NCI-H446 treated with DMSO at 0.1 percent for 48 hours (cell line): ENCODE data around the gene DOCK11.

Source experiments
- DNase-seq: peaks from one replicate; lab custom pipeline; 2025; lab: John Stamatoyannopoulos, UW

DOCK11 gene

GRCh38 chrX:118630848-118631247 is 135.2 kb downstream of the DOCK11 start:
- no peak for DNase-seq

DNA sequence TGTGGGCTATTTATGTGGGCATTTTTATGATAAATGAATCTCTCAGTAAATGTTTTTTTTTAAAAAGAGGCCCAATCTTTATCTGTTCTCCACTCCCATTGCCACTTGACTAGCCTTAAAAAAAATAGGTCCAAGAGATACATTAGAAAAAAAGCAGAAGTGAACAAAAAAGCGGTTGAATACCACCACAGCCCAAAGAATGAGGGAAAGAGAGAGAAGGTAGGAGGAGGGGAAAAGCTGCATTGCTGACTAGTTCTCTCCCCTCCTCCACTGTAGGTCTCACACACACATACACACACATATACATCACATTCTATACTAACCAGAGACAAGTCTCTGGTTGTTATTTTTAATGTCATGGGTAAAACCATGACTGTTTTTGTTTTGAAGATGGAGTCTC is 136.0 kb downstream of the DOCK11 start:
- DNase-seq: no peak

GRCh38 chrX:118632862-118633261 is 137.2 kb downstream of the DOCK11 start:
- no peak for DNase-seq

GRCh38 chrX:118633530-118633929 is 137.9 kb downstream of the DOCK11 start:
- DNase-seq: no peak

DNA sequence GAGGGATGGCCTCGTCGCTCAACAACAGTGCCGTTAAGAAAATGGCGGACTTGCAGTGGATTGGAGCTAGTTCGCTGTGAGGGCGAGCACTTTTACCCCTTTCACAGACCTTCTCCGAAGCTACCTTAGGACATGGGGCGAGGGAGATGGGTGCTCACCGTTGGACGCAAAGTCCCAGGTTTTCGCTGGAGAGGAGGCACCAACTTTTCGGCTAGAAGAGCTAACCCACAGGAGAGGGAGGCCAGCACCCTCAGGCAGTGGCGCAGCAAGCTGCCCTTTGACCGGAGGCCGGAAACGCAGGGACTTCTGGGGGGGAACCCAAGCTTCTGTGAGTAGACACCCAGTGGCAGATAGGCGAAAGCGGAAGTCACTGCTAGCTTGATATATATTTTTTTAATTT is 138.7 kb downstream of the DOCK11 start:
- no peak for DNase-seq

DNA sequence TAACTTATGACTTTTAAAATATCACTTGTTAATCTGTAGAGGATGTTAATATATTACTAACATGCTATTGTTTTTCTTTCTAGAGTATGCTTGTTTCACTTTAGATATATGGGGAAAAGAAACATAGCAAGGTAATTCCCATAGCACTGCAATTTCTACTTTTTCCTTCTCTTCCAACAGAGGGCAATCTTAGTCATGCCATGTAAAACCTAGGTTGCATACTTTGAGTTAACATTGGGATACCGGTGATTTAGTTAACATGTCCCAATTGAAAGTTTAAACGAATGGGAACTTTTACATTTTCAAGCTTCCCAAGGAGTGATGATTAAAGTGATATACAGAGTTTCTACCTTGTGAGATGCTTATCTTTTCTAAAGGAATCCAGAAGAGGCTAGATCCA is 142.4 kb downstream of the DOCK11 start:
- DNase-seq: no peak

DNA sequence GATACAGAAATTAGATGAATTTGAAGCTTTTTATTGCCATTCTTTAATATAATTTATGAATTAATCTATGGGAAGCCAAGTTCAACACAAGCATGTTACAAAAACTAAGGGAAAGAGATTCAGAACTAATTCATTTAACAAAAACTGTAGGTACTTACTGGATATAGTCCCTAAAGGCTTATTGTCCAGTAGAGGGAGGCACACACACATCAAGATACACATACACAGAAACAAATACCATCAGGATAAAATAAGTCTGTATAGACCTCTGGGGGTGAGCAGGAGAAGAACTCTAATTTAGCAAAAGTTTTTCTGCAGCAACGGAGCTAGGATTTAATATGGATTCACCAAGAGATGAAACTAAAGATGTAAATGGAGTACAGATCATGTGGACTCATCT is 148.8 kb downstream of the DOCK11 start:
- DNase-seq: no peak

GRCh38 chrX:118652717-118653116 is 157.1 kb downstream of the DOCK11 start:
- no peak for DNase-seq

DNA sequence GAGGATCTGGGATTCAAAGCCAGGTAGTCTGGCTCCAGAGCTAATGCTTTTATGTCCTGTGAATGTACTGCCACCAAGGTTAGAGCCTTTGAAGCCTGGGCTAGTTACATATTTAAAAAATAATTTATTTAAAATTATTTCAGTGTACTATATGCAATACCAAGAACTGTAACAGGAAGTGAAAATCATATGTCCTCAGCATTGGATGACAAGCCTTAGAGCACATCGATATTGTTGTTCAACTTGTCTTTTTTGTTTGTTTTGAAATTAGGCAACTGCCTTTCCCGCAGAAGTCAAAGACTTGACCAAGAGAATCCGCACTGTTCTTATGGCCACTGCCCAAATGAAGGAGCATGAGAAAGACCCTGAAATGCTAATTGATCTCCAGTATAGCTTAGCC is 158.7 kb downstream of the DOCK11 start:
- no peak for DNase-seq

GRCh38 chrX:118655561-118656246 is 160.1 kb downstream of the DOCK11 start:
- DNase-seq: no peak

DNA sequence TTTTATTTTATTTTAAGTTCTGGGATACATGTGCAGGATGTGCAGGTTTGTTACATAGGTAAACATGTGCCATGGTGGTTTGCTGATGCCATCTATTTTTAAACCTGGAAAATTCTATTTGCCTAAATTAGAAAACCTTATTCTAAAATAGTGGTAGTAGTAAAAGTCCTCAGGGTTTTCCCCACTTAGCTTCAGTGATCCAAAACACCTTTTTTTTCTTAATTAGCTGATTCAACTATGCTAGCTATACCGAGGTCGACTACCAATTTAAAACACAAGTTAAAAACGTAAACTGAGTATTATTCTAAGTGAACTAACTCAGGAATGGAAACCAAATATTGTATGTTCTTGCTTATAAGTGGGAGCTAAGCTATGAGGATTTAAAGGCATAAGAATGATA is 161.8 kb downstream of the DOCK11 start:
- no peak for DNase-seq

- no peak for DNase-seq
Measured at GRCh38 chrX:118660085-118660484, 164.5 kb downstream of the DOCK11 start.

DNA sequence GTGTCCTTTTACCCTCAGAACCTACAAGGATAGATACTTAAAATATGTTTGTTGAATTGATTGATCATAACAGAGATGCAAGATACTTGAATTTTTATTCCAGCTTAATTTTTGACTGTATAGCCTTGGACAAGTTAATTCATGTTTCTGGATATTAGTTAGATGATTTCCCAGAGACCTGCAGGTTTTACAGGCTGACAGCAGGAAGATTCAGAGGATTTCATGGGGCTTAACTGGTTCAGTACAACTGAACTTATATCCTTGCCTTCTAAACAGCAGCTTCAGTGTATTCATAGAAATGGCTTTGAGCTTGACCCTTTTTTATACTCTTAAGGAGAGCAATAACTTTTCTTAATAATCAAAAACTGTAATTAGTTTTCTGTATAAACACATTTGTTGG is 169.6 kb downstream of the DOCK11 start:
- no peak for DNase-seq

DNA sequence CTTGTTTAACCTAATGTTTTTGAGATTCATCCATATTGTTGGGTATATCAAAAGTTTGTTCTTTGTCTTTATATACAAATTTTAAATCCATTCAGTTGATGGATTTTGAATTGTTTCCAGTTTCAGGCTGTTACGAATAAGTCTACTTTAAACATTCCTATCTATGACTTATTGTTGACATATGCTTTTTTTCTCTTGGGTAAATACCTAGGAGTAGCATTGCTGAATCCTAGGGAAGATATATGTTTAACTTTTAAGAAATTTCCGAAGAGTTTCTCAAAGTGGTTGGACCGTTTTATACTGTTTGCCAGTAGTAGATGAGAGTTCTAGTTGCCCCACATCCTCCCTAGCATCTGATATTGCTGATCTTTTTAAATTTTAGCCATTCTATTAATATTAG is 170.9 kb downstream of the DOCK11 start:
- no peak for DNase-seq

DNA sequence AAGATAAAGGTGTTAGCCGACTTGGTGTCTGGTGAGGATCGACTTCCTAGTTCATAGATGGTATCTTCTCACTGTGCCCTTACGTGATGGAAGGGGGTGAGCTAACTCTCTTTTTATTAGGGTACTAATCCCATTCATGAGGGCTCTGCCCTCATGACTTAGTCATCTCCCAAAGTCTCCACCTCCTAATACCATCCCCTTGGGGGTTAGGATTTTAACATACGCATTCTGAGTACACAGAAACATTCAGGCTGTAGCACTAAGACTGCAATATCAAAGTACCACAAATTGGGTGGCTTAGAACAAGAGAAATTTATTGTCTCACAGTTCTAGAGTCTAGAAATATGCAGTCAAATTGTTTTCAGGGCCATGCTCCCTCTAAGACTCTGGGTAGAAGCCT is 173.8 kb downstream of the DOCK11 start:
- DNase-seq: no peak

DNA sequence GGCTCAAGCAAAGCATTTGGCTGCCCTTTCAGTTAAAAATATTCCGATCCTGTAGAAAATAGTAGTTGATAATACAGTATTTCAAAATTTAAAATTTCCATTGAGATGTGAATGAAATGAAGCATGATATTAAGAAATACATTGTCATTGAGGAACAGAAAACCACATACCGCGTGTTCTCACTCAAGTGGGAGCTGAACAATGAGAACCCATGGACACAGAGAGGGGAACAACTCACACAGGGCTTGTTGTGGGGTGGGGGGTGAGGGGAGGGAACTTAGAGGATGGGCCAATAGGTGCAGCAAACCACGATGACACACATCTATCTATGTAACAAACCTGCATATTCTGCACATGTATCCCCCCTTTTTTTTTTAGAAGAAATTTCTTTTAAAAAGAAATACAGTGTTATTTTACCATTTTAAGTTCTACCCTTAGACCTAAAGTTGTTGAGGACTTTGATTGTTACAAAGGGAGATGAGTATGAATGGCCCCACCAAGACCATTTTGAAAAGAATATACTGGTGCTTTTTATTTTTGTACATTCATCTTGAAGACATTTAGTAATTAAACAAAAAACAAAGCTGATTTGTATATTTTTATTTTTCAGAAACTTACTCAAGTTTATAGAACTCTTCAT is 179.8 kb downstream of the DOCK11 start:
- no peak for DNase-seq

DNA sequence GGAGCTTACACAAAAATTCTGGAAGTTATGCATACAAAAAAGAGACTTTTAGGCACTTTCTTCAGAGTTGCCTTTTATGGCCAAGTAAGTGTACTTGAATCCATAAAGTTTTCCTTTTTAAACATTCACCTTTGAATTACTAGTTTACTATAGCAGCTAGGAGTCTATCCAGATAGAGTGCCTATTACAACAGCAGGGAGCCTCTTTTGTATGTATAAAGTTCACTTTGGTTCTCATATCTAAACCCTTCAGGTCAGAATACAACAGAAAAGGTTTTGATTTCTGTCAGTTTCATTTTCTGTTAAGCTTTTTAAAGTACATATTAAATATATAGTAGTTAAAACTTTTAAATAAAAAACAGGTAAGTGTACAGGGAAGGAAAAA is 180.3 kb downstream of the DOCK11 start:
- DNase-seq: no peak

DNA sequence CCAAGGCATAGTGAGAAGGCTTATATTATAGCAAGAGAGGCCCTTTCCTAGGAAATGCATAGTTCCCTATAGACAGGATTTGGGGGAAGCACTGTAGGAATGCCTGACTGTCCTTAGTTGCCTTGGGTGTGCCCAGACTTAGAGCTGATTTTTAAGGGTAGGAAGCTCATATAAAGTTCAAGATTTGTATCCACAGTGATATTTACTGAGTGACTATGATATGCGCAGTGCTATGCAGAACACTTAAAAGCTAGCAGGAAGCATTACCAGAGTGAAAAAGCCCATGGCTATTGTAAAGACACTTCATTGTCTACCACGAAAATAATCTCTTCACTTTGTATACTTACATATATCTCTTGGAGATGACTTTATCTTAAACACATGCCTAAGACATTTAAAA is 181.7 kb downstream of the DOCK11 start:
- no peak for DNase-seq

DNA sequence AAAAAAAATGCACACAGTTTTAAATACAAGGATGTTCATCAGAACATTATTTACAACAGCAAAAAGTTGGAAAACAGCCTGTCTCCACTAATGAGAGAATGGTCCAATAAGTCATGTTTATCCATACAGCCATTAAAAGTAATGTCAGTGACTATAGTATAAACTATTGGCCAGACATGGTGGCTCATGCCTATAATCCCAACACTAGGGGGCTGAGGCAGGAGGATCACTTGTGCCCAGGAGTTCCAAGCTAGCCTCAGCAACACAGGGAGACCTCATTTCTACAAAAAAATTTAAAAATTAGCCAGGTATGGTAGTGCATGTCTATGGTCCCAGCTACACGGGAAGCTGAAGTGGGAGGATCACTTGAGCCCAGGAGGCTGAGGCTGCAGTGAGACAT is 183.7 kb downstream of the DOCK11 start:
- DNase-seq: no peak

GRCh38 chrX:118682258-118683014 is 186.8 kb downstream of the DOCK11 start:
- no peak for DNase-seq

- no peak for DNase-seq
Measured at GRCh38 chrX:118685393-118685792, 189.8 kb downstream of the DOCK11 start.

- DNase-seq: no peak
Measured at GRCh38 chrX:118688935-118689334, 193.3 kb downstream of the DOCK11 start.

DNA sequence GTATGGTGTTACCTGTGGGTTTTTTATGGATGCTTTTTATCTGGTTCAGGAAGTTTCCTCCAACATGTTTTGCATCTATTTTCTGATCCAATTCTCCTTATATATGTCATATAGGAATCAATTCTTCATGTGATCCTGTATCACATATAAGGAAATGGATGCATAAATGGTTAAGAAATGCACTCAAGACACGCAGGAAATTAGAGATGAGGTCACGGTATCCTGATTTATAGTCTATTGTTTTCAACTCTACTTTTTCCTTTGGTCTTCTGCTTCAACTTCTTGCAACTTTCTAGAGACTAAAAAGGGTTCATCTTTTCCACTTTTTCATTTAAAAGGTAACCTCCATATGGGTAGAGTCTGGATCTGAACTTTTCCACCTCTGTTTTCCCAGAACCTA is 198.2 kb downstream of the DOCK11 start:
- DNase-seq: no peak
